ENCODE measurements around the gene SYNE1. TPM values are rescaled to one million over a fixed set of nuclear protein-coding genes. Genes with fewer than 3 reads are reported as not detected.

SYNE1 gene
- total and polyA plus RNA-seq, 2 of the 8 experiments (the other 6 are each of a cell fraction or from before 2014, with no cell fraction given): 2.8 to 5.5 TPM

DNA sequence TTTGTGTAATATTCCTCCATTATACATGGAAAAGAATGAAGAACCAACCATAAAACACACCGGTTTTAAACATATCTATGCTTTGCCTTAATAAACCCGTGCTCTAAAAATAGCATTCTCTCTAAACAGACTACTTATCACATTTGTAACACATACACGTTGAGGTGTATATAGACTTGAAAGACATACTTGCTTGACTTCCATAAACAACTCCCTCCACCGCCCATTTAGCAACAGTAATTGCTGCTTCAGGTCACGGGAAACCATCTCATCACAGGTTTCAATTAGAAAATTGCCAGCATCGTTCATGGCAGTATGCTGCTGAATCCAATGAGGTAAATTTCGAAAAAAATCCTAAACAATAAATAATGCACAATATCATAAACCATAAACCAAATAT lies 174.0 kb downstream of the SYNE1 start:
- H3K79me1 ChIP-seq (ENCODE audit: low read depth, low read length): no peaks in the 10 kb centered on the region
- H3K4me1 ChIP-seq (replicated peaks in 1 of 4; ENCODE audit: control insufficient read depth in 3 of 4, insufficient read depth in 4 of 4, low read length in 3 of 4): no peaks in the 10 kb centered on the region
- H2BK120ac ChIP-seq (replicated peaks; ENCODE audit: low read depth, low read length): no peak overlapping the region
- H2BK15ac ChIP-seq (ENCODE audit: low read length): no peak overlapping the region
- no peaks in the 10 kb centered on the region for H3K9me3 ChIP-seq (ENCODE audit: insufficient read depth in 2 of 2, low read depth in 1 of 2, low read length in 1 of 2)
- DNase-seq (ENCODE audit: low read depth in 1 of 2, low spot score in 2 of 2): no peak
- no peak overlapping the region for H3K27ac ChIP-seq (ENCODE audit: low read depth, low read length)
- H3K14ac ChIP-seq (ENCODE audit: insufficient read length): no peak overlapping the region
- ChIA-PET POLR2A (ENCODE audit: partially characterized antibody) (no interaction called here), CTCF (ENCODE audit: partially characterized antibody) (no interaction called here)
- H3K18ac ChIP-seq (ENCODE audit: extremely low read depth, low read length): no peak overlapping the region
- no peak overlapping the region for H3K4me2 ChIP-seq (ENCODE audit: insufficient read depth in 1 of 2, low read depth in 2 of 2, low read length in 2 of 2)
- no peaks in the 10 kb centered on the region for H3K23me2 ChIP-seq (ENCODE audit: low read depth, low read length)
- H3K23ac ChIP-seq (ENCODE audit: insufficient read length): no peak overlapping the region
- no peaks in the 10 kb centered on the region for H3K27me3 ChIP-seq (replicated peaks in 1 of 4; ENCODE audit: control insufficient read depth in 3 of 4, extremely low read depth in 1 of 4, insufficient read depth in 3 of 4, low read length in 3 of 4)
- H3K79me2 ChIP-seq (ENCODE audit: control insufficient read depth in 1 of 2, insufficient read depth in 2 of 2, low read length in 2 of 2): no peaks in the 10 kb centered on the region
- no peak overlapping the region for H2AK5ac ChIP-seq (ENCODE audit: low read depth, low read length)
- no peak overlapping the region for H2BK5ac ChIP-seq (ENCODE audit: low read depth, low read length)
- no peak overlapping the region for H2AFZ ChIP-seq (ENCODE audit: low read length)
- TF ChIP-seq SUZ12 (IDR thresholded peaks at IDR 0.05; ENCODE audit: low read length) (no peak), NRF1 (IDR thresholded peaks at IDR 0.05; ENCODE audit: low read depth, low read length) (no peak), KDM1A (IDR thresholded peaks at IDR 0.05; ENCODE audit: borderline replicate concordance, low read length) (no peak), CTBP2 (IDR thresholded peaks at IDR 0.05; ENCODE audit: borderline replicate concordance, insufficient read depth, insufficient read length, low read length) (no peak)
- TF ChIP-seq, protein P1, sequence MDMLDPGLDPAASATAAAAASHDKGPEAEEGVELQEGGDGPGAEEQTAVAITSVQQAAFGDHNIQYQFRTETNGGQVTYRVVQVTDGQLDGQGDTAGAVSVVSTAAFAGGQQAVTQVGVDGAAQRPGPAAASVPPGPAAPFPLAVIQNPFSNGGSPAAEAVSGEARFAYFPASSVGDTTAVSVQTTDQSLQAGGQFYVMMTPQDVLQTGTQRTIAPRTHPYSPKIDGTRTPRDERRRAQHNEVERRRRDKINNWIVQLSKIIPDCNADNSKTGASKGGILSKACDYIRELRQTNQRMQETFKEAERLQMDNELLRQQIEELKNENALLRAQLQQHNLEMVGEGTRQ (IDR thresholded peaks at IDR 0.05; ENCODE audit: low read length): no peak
- H4K5ac ChIP-seq (ENCODE audit: insufficient read length, low read depth, low read length): no peak overlapping the region
- no peak overlapping the region for H3K9ac ChIP-seq (replicated peaks in 1 of 4; ENCODE audit: extremely low read depth in 1 of 4, low read depth in 3 of 4, low read length in 3 of 4)
- no peak for FAIRE-seq
- no peak overlapping the region for H3K4me3 ChIP-seq (ENCODE audit: extremely low read depth in 1 of 4, insufficient read depth in 2 of 4, low read depth in 3 of 4, low read length in 4 of 4)
- H4K8ac ChIP-seq (ENCODE audit: extremely low read depth, insufficient read depth, low read length): no peak overlapping the region
- no peaks in the 10 kb centered on the region for H4K20me1 ChIP-seq (replicated peaks in 1 of 2; ENCODE audit: control insufficient read depth in 1 of 2, insufficient read depth in 2 of 2, low read length in 2 of 2)
- no peak overlapping the region for H2BK12ac ChIP-seq (ENCODE audit: low read depth, low read length)
- H3K56ac ChIP-seq (replicated peaks; ENCODE audit: insufficient read length, low read depth, low read length): no peak overlapping the region
- no peak overlapping the region for H4K91ac ChIP-seq (replicated peaks; ENCODE audit: insufficient read length, low read length)
- WGBS, 2 experiments (ENCODE audit: extremely low coverage in 1 of 2, insufficient coverage in 1 of 2, insufficient read length in 1 of 2, insufficient replicate concordance in 2 of 2, low coverage in 1 of 2, low lambda C conversion rate in 2 of 2, missing lambda C conversion rate in 1 of 2): 92% methylated on average over 7 of the region's 7 CpGs; no CpG with 5 or more reads in 1 of the 2 experiments
- no peak overlapping the region for H2BK20ac ChIP-seq (ENCODE audit: low read length)
- no peaks in the 10 kb centered on the region for H3K36me3 ChIP-seq (ENCODE audit: control insufficient read depth in 2 of 4, insufficient read depth in 4 of 4, low read length in 3 of 4)
- no peak overlapping the region for H3K4ac ChIP-seq (replicated peaks; ENCODE audit: insufficient read length, low read depth, low read length)

Data from H1 (cell line).